ENCODE results near the gene PDCD4.

DNA sequence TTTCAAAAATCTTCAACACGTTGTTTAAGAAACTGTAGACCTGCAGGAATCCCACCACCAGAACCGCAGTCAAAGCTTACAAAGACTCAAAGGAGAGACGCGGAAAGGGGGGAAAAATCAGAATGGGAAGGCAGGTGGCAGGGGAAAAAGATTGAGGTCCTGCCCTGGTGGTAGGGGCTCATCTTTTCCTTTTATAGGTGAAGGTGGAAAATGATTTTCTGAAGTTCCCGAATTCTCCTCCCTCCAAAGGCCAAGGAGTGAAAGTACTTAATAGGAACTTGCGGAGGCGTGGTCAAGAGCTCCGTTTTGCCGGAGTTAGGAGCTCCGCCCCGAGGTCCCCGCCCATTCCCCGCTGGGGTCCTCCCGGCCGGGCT lies 46.5 kb downstream of the PDCD4 start:
- TF ChIP-seq EP300 (IDR thresholded peaks at IDR 0.05; ENCODE audit: borderline replicate concordance in 1 of 2, low read depth in 2 of 2, low read length in 2 of 2), result no peak
- TF ChIP-seq, protein P1, sequence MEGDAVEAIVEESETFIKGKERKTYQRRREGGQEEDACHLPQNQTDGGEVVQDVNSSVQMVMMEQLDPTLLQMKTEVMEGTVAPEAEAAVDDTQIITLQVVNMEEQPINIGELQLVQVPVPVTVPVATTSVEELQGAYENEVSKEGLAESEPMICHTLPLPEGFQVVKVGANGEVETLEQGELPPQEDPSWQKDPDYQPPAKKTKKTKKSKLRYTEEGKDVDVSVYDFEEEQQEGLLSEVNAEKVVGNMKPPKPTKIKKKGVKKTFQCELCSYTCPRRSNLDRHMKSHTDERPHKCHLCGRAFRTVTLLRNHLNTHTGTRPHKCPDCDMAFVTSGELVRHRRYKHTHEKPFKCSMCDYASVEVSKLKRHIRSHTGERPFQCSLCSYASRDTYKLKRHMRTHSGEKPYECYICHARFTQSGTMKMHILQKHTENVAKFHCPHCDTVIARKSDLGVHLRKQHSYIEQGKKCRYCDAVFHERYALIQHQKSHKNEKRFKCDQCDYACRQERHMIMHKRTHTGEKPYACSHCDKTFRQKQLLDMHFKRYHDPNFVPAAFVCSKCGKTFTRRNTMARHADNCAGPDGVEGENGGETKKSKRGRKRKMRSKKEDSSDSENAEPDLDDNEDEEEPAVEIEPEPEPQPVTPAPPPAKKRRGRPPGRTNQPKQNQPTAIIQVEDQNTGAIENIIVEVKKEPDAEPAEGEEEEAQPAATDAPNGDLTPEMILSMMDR (IDR thresholded peaks at IDR 0.05; ENCODE audit: control extremely low read depth in 1 of 3, insufficient read depth in 1 of 3, low read depth in 1 of 3, low read length in 3 of 3), result no peak
- no peak for TF ChIP-seq CBX5 (IDR thresholded peaks at IDR 0.05; ENCODE audit: low read depth, low read length)
